ENCODE data around the gene NME7. TPM values are rescaled to one million over a fixed set of nuclear protein-coding genes. Genes with fewer than 3 reads are reported as not detected.

NME7 gene
- total RNA-seq, 1 experiment from 2014 or later, result 13.2 TPM

- H3K4ac ChIP-seq (ENCODE audit: low read depth, low read length), result no peak overlapping the region
- H3K79me2 ChIP-seq (ENCODE audit: insufficient read depth, low read length), result no peaks in the 10 kb centered on the region
- no peaks in the 10 kb centered on the region for H3K27me3 Mint-ChIP-seq (ENCODE audit: low read depth)
- H3K4me1 Mint-ChIP-seq, result peaks cover 9 to 12% of the 10 kb centered on the region in 2 experiments
- no peak overlapping the region for H3K14ac ChIP-seq (ENCODE audit: insufficient read depth, low read length)
- no peak overlapping the region for H3K9ac ChIP-seq (ENCODE audit: extremely low read depth, insufficient read length, low read length)
- no peak overlapping the region for H2BK12ac ChIP-seq (ENCODE audit: insufficient read length, low read depth, low read length)
- H4K8ac ChIP-seq (replicated peaks; ENCODE audit: insufficient read length, low read depth, low read length), result no peak overlapping the region
- no peak overlapping the region for H4K5ac ChIP-seq (ENCODE audit: insufficient read length, low read depth, low read length)
- H3K9me3 Mint-ChIP-seq, result no peaks in the 10 kb centered on the region
- no peaks in the 10 kb centered on the region for H3K27me3 ChIP-seq (ENCODE audit: insufficient read depth, low read length)
- no peaks in the 10 kb centered on the region for H4K20me1 ChIP-seq (ENCODE audit: control insufficient read depth, insufficient read depth, insufficient read length)
- H3K4me3 Mint-ChIP-seq, result no peak overlapping the region
- no peak overlapping the region for H3K27ac Mint-ChIP-seq
- H3K79me1 ChIP-seq (ENCODE audit: insufficient read depth, low read depth, low read length, poor library complexity, severe bottlenecking), result no peaks in the 10 kb centered on the region
- no peak overlapping the region for H2BK20ac ChIP-seq (ENCODE audit: low read depth, low read length, poor library complexity, severe bottlenecking)
- H2AK5ac ChIP-seq (ENCODE audit: insufficient read length, low read length), result no peak overlapping the region
- H4K91ac ChIP-seq (ENCODE audit: insufficient read length, low read depth, low read length), result no peak overlapping the region
- H3K18ac ChIP-seq (ENCODE audit: insufficient read length, low read depth, low read length), result no peak overlapping the region
- no peaks in the 10 kb centered on the region for H3K36me3 Mint-ChIP-seq (ENCODE audit: insufficient read depth in 1 of 3, low read depth in 3 of 3)
- TF ChIP-seq CTCF (conservative IDR thresholded peaks at IDR 0.05), result no peak
- H2AFZ ChIP-seq (ENCODE audit: low read length), result no peak overlapping the region
- H3K27ac ChIP-seq (ENCODE audit: insufficient read length, low read depth, low read length), result no peak overlapping the region
- H3K4me2 ChIP-seq (ENCODE audit: insufficient read depth, insufficient read length, low read length), result no peak overlapping the region
- no peak overlapping the region for H2BK120ac ChIP-seq (ENCODE audit: low read depth, low read length, poor library complexity, severe bottlenecking)
- no peak for DNase-seq
- H3K4me1 ChIP-seq (ENCODE audit: insufficient read depth, low read length), result no peaks in the 10 kb centered on the region
- H2BK5ac ChIP-seq (ENCODE audit: insufficient read length, low read length), result no peak overlapping the region
- no peak overlapping the region for H3K56ac ChIP-seq (ENCODE audit: insufficient read length, low read depth, low read length)
- H3K9me3 ChIP-seq (ENCODE audit: control insufficient read depth, low read depth, low read length), result no peaks in the 10 kb centered on the region
- no peak overlapping the region for H2BK15ac ChIP-seq (ENCODE audit: low read depth, low read length)
- no peak overlapping the region for H3T11ph ChIP-seq (ENCODE audit: low read length)
- no peak overlapping the region for H3K23ac ChIP-seq (ENCODE audit: insufficient read length, low read depth, low read length)
- H3K23me2 ChIP-seq (ENCODE audit: insufficient read length, low read depth, low read length, poor library complexity, severe bottlenecking), result no peaks in the 10 kb centered on the region
These were observed 155.5 kb downstream of the NME7 start for GRCh38 chr1:169212088-169212487.

Measured in H9 (cell line).